WI38 (cell line): Measurements from ENCODE around the gene TMPRSS9.

Experiments used
- H3K4me3 ChIP-seq: 2 replicates; pipeline ENCODE4 v1.5.1; 2011; ENCODE audit warnings: low read depth, mild to moderate bottlenecking, control low read depth, low read length
- CTCF ChIP-seq: IDR thresholded peaks from 2 replicates; pipeline ENCODE4 v1.5.1; 2012; ENCODE audit warnings: low read depth, mild to moderate bottlenecking, control low read depth, low read length

TMPRSS9 gene

DNA sequence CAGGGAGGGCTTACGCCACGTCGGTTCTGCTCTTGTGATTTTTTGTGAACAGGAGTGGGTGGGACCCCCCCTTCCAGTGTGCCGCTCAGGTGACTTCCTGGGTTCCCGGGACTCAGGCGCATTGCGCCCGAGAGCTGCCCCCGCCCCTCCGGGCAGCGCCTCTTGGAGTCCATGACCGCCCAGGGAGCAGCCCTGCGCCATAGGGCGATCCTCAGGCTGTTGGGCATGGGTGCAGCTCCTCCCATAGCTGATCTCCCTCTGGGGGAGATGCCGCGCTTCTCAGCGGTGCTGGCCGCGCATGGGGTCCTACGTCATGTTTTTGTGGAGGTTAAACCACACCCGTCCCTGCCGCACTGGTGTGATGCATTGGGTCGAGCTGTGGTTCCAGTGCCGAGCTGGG is 7.9 kb upstream of the TMPRSS9 start:
- no peak overlapping the region for H3K4me3 ChIP-seq
- no peak for TF ChIP-seq CTCF

DNA sequence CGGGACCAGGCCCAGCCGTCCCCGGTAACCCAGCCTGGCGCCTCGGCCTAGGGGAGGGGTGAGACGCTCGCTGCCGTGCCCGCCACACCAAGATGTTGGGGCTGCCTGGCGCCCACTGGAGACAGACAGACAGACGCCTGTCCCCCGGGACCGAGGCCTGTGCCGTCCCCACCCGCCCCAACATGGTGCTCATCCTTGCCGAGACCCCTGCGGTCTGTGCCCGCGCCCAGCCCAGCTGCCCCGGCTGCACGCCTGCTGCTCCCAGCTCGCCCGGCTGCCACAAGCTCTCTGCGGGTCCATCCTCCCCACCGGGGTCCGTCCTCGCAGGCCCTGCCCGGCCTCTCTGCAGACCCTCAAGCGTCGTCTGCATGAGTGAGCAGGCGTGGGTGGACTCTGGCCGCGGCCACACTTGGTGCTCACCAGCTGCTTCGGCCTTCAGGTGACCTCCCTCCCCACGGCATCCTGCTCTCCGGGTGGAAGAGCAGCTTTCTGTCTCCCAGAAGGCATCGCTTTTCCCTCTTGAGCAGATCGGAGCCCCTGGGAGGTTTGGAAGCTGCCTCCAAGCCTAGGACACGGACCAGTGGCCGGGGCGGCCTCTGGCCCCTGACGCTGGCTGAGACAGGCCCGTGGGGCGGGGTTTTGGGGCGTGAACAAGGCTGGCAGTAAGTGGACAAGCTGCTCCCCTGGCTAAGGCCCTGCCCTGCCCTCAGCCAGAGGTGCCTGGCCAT is 6.7 kb upstream of the TMPRSS9 start:
- H3K4me3 ChIP-seq: no peak overlapping the region
- TF ChIP-seq CTCF: no peak

DNA sequence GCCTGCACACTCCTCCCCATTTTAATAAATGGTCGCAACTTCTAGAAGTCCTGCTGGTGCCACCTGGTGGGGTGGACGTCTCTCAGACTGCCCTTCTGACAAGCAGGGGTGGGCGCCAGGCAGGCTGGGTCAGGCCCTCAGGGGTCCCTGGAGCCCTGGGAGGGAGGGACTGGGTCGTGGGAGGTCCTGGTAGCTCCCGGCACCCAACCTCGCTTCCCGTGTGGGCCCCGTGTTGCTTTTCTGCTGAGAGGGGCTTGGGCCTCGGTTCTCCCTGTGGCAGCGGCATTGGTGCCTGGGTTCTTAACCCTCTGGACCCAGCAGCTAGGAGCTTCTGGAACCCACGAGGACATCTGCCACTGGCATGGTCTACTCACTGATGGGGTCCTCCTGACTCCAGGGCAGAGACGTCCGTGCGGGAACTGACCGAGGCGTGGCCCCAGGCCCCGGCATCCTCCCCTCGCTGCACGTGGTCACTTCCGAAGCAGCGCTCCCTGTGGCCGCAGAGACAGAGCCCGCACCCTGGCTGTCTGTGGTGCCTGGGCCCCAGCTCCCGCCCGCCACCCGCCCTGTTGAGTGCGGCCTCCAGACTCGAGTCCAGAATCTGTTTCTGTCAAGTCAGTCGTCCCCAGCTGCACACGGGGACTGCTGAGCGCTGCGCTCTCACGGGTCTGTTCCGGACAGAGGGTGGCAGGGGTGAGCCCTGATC is 6.0 kb upstream of the TMPRSS9 start:
- no peak for TF ChIP-seq CTCF
- H3K4me3 ChIP-seq: no peak overlapping the region

DNA sequence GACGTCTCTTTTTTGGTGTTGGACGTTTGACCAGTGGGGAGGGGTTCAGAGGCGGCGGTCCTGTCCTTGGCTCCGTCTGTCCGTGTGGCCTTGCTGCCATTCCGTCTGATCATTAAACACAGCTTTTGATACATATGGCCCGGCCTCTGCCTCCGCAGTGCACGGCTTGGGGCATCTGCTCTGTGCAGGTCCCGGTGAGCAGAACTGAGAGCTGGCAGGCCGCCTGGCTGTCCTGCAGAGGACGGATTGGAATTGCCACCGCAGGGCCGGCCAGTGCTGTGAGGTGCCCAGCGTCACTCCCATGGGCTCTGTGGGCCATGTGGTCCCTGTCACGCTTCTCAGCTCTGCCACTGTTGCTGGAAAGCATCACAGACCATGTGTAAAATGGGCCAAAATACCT is 5.4 kb upstream of the TMPRSS9 start:
- no peak for TF ChIP-seq CTCF
- no peak overlapping the region for H3K4me3 ChIP-seq

GRCh38 chr19:2355168-2356035 is 4.7 kb upstream of the TMPRSS9 start:
- H3K4me3 ChIP-seq: no peak overlapping the region
- TF ChIP-seq CTCF: no peak

DNA sequence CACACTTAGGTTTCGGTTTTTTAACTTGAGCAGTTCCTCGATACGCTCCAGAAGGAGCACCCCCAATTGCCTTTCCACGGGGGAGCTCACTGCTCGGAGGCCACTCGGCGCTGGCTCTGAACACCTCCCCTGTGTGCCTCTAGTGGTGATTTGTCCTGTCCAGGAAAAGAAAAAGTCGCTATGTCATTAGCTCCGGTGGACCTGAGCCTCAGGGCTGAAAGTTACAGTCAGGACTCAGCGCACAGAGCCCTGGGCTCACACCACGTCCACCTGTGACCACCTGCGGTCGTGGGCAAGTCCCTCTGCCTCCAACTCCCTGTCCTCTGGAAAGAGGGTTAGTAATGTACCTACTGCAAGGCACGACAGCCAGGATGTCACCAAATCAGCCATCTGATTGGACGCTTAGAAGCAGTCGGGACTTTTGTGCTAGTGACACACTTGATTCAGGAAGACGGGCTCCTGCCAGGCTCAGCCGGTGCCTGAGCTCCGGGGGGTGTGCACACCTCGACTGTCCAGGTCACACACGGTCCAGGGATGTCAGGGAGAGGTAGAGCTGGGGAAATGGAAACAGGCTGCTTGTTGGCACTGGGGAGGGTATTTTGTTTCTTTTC is 3.9 kb upstream of the TMPRSS9 start:
- no peak for TF ChIP-seq CTCF
- H3K4me3 ChIP-seq: no peak overlapping the region
